GM06990 (cell line): Measurements from ENCODE around the gene HMGB1.
"Not testable (repeated sequence)": the region's sequence is repeated elsewhere in the genome, so short reads cannot be mapped to it uniquely, and the experiment has no call there.

Source experiments
- DNase-seq: peaks from one replicate; pipeline ENCODE4 v3.0.0-alpha.2; 2011; ENCODE audit not compliant: insufficient read length; ENCODE audit errors: extremely low read depth
- H3K27me3 ChIP-seq: replicated peaks from 2 replicates; pipeline ENCODE4 v1.6.0; 2011; ENCODE audit warnings: low read length; ENCODE audit not compliant: control insufficient read depth, insufficient read depth
- H3K36me3 ChIP-seq: 2 replicates; pipeline ENCODE4 v1.5.1; 2011; ENCODE audit warnings: low read length; ENCODE audit not compliant: control insufficient read depth, insufficient read depth
- H3K4me3 ChIP-seq: replicated peaks from 2 replicates; pipeline ENCODE4 v1.5.1; 2011; ENCODE audit warnings: low read depth, mild to moderate bottlenecking, control low read depth, low read length
- TF ChIP-seq, protein P1 (sequence below): IDR thresholded peaks from 2 replicates; pipeline ENCODE4 v1.5.1; 2011; ENCODE audit warnings: low read length, control low read depth, mild to moderate bottlenecking, inconsistent platforms; ENCODE audit not compliant: insufficient read depth, poor library complexity, severe bottlenecking

HMGB1 gene

DNA sequence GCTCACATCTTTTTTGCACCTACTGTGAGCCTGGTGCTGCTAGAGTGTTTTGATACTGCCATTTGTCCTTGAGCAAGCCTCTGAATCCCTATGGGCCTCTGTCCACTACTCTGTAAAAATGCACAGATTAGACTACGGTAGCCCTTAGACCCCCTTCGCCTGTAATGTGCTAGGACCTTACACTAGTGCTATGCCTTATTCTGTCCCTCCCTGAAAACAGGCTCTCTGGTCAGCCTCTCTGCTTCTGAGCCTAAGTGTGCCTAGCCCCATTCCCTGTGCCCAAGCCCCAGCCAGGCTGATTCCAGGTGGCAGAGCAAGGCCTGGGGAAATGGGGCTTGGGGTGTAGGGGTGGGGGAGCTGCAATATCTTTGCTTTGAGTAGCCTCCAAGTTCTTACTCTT is 10.7 kb downstream of the HMGB1 start:
- no peaks in the 10 kb centered on the region for H3K36me3 ChIP-seq
- no peak for DNase-seq
- H3K27me3 ChIP-seq: no peaks in the 10 kb centered on the region
- TF ChIP-seq, protein P1, sequence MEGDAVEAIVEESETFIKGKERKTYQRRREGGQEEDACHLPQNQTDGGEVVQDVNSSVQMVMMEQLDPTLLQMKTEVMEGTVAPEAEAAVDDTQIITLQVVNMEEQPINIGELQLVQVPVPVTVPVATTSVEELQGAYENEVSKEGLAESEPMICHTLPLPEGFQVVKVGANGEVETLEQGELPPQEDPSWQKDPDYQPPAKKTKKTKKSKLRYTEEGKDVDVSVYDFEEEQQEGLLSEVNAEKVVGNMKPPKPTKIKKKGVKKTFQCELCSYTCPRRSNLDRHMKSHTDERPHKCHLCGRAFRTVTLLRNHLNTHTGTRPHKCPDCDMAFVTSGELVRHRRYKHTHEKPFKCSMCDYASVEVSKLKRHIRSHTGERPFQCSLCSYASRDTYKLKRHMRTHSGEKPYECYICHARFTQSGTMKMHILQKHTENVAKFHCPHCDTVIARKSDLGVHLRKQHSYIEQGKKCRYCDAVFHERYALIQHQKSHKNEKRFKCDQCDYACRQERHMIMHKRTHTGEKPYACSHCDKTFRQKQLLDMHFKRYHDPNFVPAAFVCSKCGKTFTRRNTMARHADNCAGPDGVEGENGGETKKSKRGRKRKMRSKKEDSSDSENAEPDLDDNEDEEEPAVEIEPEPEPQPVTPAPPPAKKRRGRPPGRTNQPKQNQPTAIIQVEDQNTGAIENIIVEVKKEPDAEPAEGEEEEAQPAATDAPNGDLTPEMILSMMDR: no peak
- no peak overlapping the region for H3K4me3 ChIP-seq

DNA sequence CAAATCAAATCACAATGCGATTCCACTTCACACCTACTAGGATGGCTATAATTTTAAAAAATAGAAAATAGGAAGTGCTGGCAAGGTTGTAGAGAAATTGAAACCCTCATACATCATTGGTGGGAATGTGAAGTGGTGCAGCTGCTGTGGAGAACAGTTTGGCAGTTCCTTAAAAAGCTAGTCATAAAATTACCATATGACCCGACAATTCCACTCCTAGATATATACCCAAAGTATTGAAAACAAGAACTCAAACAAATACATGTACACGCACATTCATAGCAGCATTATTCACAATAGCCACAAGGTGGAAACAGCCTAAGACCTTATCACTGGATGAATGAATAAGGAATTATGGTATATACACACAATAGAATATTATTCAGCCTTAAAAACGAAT is 12.0 kb downstream of the HMGB1 start:
- no peak for DNase-seq
- TF ChIP-seq, protein P1: peak; percentile 31
- H3K36me3 ChIP-seq: no peaks in the 10 kb centered on the region
- no peaks in the 10 kb centered on the region for H3K27me3 ChIP-seq
- H3K4me3 ChIP-seq: no peak overlapping the region

DNA sequence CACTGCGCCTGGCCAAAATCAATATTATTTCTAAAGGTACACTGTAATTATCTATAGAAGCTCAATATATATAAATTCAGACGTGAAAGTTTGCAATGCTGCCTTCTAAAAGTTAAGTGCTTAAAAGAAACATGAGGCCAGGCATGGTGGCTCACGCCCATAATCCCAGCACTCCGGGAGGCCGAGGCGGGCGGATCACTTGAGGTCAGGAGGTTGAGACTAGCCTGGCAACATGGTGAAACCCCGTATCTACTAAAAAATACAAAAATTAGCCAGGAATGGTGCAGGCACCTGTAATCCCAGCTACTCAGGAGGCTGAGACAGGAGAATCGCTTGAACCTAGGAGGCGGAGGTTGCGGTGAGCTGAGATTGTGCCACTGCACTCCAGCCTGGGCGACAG is 14.3 kb downstream of the HMGB1 start:
- H3K36me3 ChIP-seq, H3K4me3 ChIP-seq, H3K27me3 ChIP-seq, DNase-seq: not testable (repeated sequence)

DNA sequence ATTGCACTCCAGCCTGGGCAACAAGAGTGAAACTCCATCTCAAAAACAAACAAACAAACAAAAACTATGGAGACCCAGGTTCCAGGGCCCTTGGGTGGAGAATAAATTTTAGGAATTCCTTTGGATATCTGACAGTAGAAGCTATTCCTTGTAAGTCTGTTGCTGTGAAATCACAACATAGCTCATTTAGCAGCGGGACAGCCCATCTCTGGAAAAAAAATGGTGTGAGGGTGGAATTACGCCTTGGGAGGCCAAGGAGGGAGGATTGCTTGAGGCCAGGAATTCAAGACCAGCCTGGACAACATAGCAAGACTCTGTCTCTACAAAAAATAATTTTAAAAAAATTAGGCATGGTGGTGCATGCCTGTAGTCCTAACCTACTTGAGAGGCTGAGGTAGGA is 15.7 kb downstream of the HMGB1 start:
- H3K36me3 ChIP-seq: no peaks in the 10 kb centered on the region; the same call in 1 of the 2 replicates
- no peak for DNase-seq
- H3K27me3 ChIP-seq: no peaks in the 10 kb centered on the region
- H3K4me3 ChIP-seq: no peak overlapping the region
- TF ChIP-seq, protein P1: no peak

DNA sequence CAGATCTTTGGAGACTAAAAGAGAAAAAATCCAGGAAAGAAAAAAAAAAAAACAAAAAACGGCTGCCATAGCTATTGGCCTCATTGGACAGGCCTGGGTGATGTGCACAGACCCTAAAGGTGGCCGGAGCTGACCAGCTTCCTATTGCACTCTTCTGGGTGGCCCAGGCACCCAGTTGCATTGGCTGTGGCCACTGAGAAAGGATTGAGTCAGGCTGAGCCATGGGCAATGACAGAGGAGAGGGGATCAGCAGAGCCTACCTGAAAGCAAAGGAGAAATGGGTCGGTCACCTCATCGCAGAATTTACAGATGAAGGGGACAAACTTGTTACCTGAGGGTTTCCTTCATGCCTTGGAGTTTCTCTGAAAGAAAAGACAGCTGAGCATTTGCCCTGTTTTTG is 17.3 kb downstream of the HMGB1 start:
- DNase-seq: no peak
- TF ChIP-seq, protein P1: no peak
- H3K4me3 ChIP-seq: no peak overlapping the region
- H3K27me3 ChIP-seq: no peaks in the 10 kb centered on the region
- no peaks in the 10 kb centered on the region; the same call in 1 of the 2 replicates for H3K36me3 ChIP-seq

DNA sequence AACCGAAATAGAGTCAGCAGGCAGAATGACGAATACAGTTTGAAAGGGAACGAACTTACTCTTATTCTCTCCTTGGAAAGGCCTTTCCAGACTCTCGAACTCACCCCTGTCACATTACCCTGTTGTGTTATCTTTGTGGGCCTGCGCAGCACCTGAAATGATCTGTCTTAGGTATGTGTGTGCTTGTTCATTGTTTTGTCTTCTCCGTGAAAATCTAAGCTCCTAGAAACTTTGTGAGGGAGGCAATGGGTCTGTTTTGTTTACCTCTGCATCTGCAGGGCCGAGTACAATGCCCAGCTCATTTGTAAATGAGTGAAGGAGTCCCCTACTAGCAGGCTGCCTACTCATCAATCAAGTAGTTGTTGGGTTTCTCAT is 19.6 kb downstream of the HMGB1 start:
- TF ChIP-seq, protein P1: no peak
- H3K36me3 ChIP-seq: no peaks in the 10 kb centered on the region; the same call in 1 of the 2 replicates
- peak overlapping the region; percentile 56 for H3K4me3 ChIP-seq
- no peaks in the 10 kb centered on the region for H3K27me3 ChIP-seq
- DNase-seq: no peak
